Kidney tubule cell (primary cell): ENCODE measurements around the gene PCNX1.
A peak's percentile ranks its signal among the peaks of the same experiment; 100 is the strongest.

ENCODE experiments used
- DNase-seq: peaks from one replicate; pipeline ENCODE4 v3.0.0-alpha.2; 2018; ENCODE audit warnings: low spot score

The PCNX1 gene

GRCh38 chr14:71076462-71077092 lies 169.3 kb downstream of the PCNX1 start:
- DNase-seq = no peak

- DNase-seq = no peak
These were observed 171.2 kb downstream of the PCNX1 start for GRCh38 chr14:71078500-71078899.

GRCh38 chr14:71086567-71086966 lies 179.3 kb downstream of the PCNX1 start:
- no peak for DNase-seq

- DNase-seq = no peak
These were observed 182.7 kb downstream of the PCNX1 start for GRCh38 chr14:71089971-71090370.

GRCh38 chr14:71094722-71095121 lies 187.5 kb downstream of the PCNX1 start:
- no peak for DNase-seq

GRCh38 chr14:71096947-71097346 lies 189.7 kb downstream of the PCNX1 start:
- DNase-seq = no peak

- peak; percentile 66 for DNase-seq
These were observed 196.6 kb downstream of the PCNX1 start for GRCh38 chr14:71103662-71104484.

- no peak for DNase-seq
These were observed 197.9 kb downstream of the PCNX1 start for GRCh38 chr14:71105177-71105576.

- no peak for DNase-seq
These were observed 200.7 kb downstream of the PCNX1 start for GRCh38 chr14:71107921-71108320.

GRCh38 chr14:71108398-71109119 lies 201.3 kb downstream of the PCNX1 start:
- no peak for DNase-seq

- no peak for DNase-seq
These were observed 206.1 kb downstream of the PCNX1 start for GRCh38 chr14:71113376-71113775.

- DNase-seq = no peak
These were observed 207.3 kb downstream of the PCNX1 start for GRCh38 chr14:71114565-71114964.

GRCh38 chr14:71115306-71115705 lies 208.0 kb downstream of the PCNX1 start:
- no peak for DNase-seq

GRCh38 chr14:71115821-71116567 lies 208.7 kb downstream of the PCNX1 start:
- peak; percentile 35 for DNase-seq

GRCh38 chr14:71116568-71117122 lies 209.4 kb downstream of the PCNX1 start:
- DNase-seq = peak; percentile 34

- peak; percentile 96 for DNase-seq
These were observed 210.8 kb downstream of the PCNX1 start for GRCh38 chr14:71117839-71118743.

- peak; percentile 93 for DNase-seq
These were observed 211.8 kb downstream of the PCNX1 start for GRCh38 chr14:71119075-71119474.

- DNase-seq = no peak
These were observed 212.6 kb downstream of the PCNX1 start for GRCh38 chr14:71119832-71120231.

GRCh38 chr14:71121001-71121400 lies 213.7 kb downstream of the PCNX1 start:
- no peak for DNase-seq

GRCh38 chr14:71121711-71122110 lies 214.5 kb downstream of the PCNX1 start:
- DNase-seq = no peak
